HUES48 (cell line): Measurements from ENCODE around the gene ERC1.

ENCODE experiments used
- H3K27ac ChIP-seq: one replicate; pipeline ENCODE4 v1.7.0; 2013; ENCODE audit warnings: low read depth, low read length, inconsistent platforms
- H3K27me3 ChIP-seq: 2 replicates; pipeline ENCODE4 v1.6.1; 2013; ENCODE audit warnings: mild to moderate bottlenecking, low read length; ENCODE audit not compliant: control insufficient read depth, insufficient read depth
- H3K36me3 ChIP-seq: 2 replicates; pipeline ENCODE4 v1.6.1; 2013; ENCODE audit warnings: low read length; ENCODE audit not compliant: control insufficient read depth, insufficient read depth
- H3K4me1 ChIP-seq: 2 replicates; pipeline ENCODE4 v1.6.1; 2013; ENCODE audit warnings: mild to moderate bottlenecking, low read length; ENCODE audit not compliant: control insufficient read depth, insufficient read depth
- H3K4me3 ChIP-seq: 2 replicates; pipeline ENCODE4 v1.5.1; 2013; ENCODE audit warnings: mild to moderate bottlenecking, low read depth, low read length
- H3K9ac ChIP-seq: 2 replicates; pipeline ENCODE4 v1.6.1; 2013; ENCODE audit warnings: mild to moderate bottlenecking, low read depth, low read length, moderate library complexity
- H3K9me3 ChIP-seq: 2 replicates; pipeline ENCODE4 v1.6.1; 2013; ENCODE audit warnings: low read length; ENCODE audit not compliant: control insufficient read depth, insufficient read depth

ERC1 gene

GRCh38 chr12:990661-991349 lies at the start of gene ERC1:
TSS of gene ERC1 (plus strand) at chr12:991223. CDS start at chr12:1027904, 36,681 bp downstream.
- no peaks in the 10 kb centered on the region for H3K9me3 ChIP-seq
- 0 out of 2 replicates have a peak, but pooled peaks cover 2% of the 10 kb centered on the region for H3K27me3 ChIP-seq
- peak within 1 kb of the TSS; percentile 84 for H3K27ac ChIP-seq

GRCh38 chr12:943051-943450 lies 48.0 kb upstream of the ERC1 start:
- Histone ChIP-seq H3K9me3 (no peaks in the 10 kb centered on the region), H3K27ac (no peak overlapping the region), H3K27me3 (no peaks in the 10 kb centered on the region), H3K4me3 (no peak overlapping the region), H3K4me1 (no peaks in the 10 kb centered on the region), H3K36me3 (peaks cover 36% of the 10 kb centered on the region), H3K9ac (no peak overlapping the region)

More at GRCh38 chr12:990661-991349, at the start of gene ERC1:
- H3K4me3 ChIP-seq = peak within 1 kb of the TSS; percentile 96
- no peaks in the 10 kb centered on the region for H3K36me3 ChIP-seq
- H3K4me1 ChIP-seq = peaks cover 19% of the 10 kb centered on the region
- H3K9ac ChIP-seq = peak within 1 kb of the TSS; percentile 94

- H3K9ac ChIP-seq = no peak overlapping the region
- H3K36me3 ChIP-seq = peaks cover 29% of the 10 kb centered on the region
- no peaks in the 10 kb centered on the region for H3K27me3 ChIP-seq
- no peaks in the 10 kb centered on the region for H3K9me3 ChIP-seq
- no peaks in the 10 kb centered on the region for H3K4me1 ChIP-seq
- no peak overlapping the region for H3K4me3 ChIP-seq
- no peak overlapping the region for H3K27ac ChIP-seq
Observed at GRCh38 chr12:944211-944610, 46.8 kb upstream of the ERC1 start.

GRCh38 chr12:946212-946611 lies 44.8 kb upstream of the ERC1 start:
- Histone ChIP-seq H3K4me1 (no peaks in the 10 kb centered on the region), H3K27me3 (no peaks in the 10 kb centered on the region), H3K9me3 (no peaks in the 10 kb centered on the region), H3K36me3 (peaks cover 22% of the 10 kb centered on the region), H3K4me3 (no peak overlapping the region), H3K27ac (no peak overlapping the region), H3K9ac (no peak overlapping the region)

GRCh38 chr12:946631-947030 lies 44.4 kb upstream of the ERC1 start:
- H3K4me3 ChIP-seq = no peak overlapping the region
- H3K9me3 ChIP-seq = no peaks in the 10 kb centered on the region
- no peaks in the 10 kb centered on the region for H3K27me3 ChIP-seq
- no peak overlapping the region for H3K9ac ChIP-seq
- H3K4me1 ChIP-seq = no peaks in the 10 kb centered on the region
- no peak overlapping the region for H3K27ac ChIP-seq
- peaks cover 22% of the 10 kb centered on the region for H3K36me3 ChIP-seq

GRCh38 chr12:948238-948637 lies 42.8 kb upstream of the ERC1 start:
- H3K9ac ChIP-seq = no peak overlapping the region

GRCh38 chr12:949453-950191 lies 41.4 kb upstream of the ERC1 start, which contains the start of gene RAD52:
TSS of gene RAD52 (minus strand) at chr12:949694. CDS start at chr12:933058, 16,636 bp downstream.
- Histone ChIP-seq H3K4me1 (no peaks in the 10 kb centered on the region), H3K9ac (peak within 1 kb of the TSS; percentile 92), H3K36me3 (no peaks in the 10 kb centered on the region), H3K27ac (peak within 1 kb of the TSS; percentile 97), H3K27me3 (no peaks in the 10 kb centered on the region), H3K4me3 (peak within 1 kb of the TSS; percentile 94), H3K9me3 (no peaks in the 10 kb centered on the region)

More at GRCh38 chr12:948238-948637, 42.8 kb upstream of the ERC1 start:
- no peak overlapping the region for H3K27ac ChIP-seq
- peaks cover 10% of the 10 kb centered on the region for H3K36me3 ChIP-seq
- no peaks in the 10 kb centered on the region for H3K4me1 ChIP-seq
- no peaks in the 10 kb centered on the region for H3K27me3 ChIP-seq
- no peaks in the 10 kb centered on the region for H3K9me3 ChIP-seq
- H3K4me3 ChIP-seq = peak overlapping the region; percentile 94

- Histone ChIP-seq H3K27me3 (no peaks in the 10 kb centered on the region), H3K4me3 (no peak overlapping the region), H3K36me3 (no peaks in the 10 kb centered on the region)
Observed at GRCh38 chr12:951176-951575, 39.8 kb upstream of the ERC1 start.

GRCh38 chr12:953776-954175 lies 37.2 kb upstream of the ERC1 start:
- no peak overlapping the region for H3K9ac ChIP-seq

More at GRCh38 chr12:951176-951575, 39.8 kb upstream of the ERC1 start:
- Histone ChIP-seq H3K4me1 (no peaks in the 10 kb centered on the region), H3K9ac (no peak overlapping the region), H3K9me3 (no peaks in the 10 kb centered on the region), H3K27ac (no peak overlapping the region)

GRCh38 chr12:954741-955140 lies 36.3 kb upstream of the ERC1 start:
- Histone ChIP-seq H3K4me3 (no peak overlapping the region), H3K4me1 (0 out of 2 replicates have a peak, but pooled peaks cover 3% of the 10 kb centered on the region), H3K9ac (no peak overlapping the region), H3K27ac (no peak overlapping the region), H3K27me3 (no peaks in the 10 kb centered on the region), H3K9me3 (no peaks in the 10 kb centered on the region), H3K36me3 (no peaks in the 10 kb centered on the region)

More at GRCh38 chr12:953776-954175, 37.2 kb upstream of the ERC1 start:
- Histone ChIP-seq H3K9me3 (no peaks in the 10 kb centered on the region), H3K4me1 (0 out of 2 replicates have a peak, but pooled peaks cover 3% of the 10 kb centered on the region), H3K27me3 (no peaks in the 10 kb centered on the region), H3K27ac (no peak overlapping the region), H3K4me3 (no peak overlapping the region), H3K36me3 (no peaks in the 10 kb centered on the region)

GRCh38 chr12:955939-956338 lies 35.1 kb upstream of the ERC1 start:
- Histone ChIP-seq H3K9me3 (no peaks in the 10 kb centered on the region), H3K27me3 (no peaks in the 10 kb centered on the region), H3K4me3 (no peak overlapping the region), H3K27ac (no peak overlapping the region), H3K36me3 (no peaks in the 10 kb centered on the region), H3K9ac (no peak overlapping the region), H3K4me1 (0 out of 2 replicates have a peak, but pooled peaks cover 3% of the 10 kb centered on the region)
